ENCODE data around the gene EEFSEC.

Gene EEFSEC

DNA sequence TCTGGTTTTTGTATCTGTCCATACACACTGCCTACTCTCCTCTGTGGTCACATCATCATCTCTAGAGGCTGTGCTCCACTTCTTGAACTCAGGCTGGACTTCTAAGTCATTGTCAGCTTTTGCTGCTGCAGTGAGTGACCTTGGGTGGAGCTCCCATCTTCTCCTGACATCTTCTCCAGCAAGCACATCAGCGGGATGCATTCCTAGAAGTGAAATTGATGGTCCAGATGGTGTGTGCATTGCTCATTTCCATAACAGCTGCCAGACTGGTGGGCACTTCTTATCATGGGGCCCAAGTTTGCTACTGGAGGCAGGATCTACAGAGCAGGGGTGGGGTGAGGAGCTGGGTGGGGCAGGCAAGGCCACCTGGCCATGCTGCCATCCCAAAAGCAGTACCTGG is 203.5 kb downstream of the EEFSEC start:
- DNase-seq, result no peak

DNA sequence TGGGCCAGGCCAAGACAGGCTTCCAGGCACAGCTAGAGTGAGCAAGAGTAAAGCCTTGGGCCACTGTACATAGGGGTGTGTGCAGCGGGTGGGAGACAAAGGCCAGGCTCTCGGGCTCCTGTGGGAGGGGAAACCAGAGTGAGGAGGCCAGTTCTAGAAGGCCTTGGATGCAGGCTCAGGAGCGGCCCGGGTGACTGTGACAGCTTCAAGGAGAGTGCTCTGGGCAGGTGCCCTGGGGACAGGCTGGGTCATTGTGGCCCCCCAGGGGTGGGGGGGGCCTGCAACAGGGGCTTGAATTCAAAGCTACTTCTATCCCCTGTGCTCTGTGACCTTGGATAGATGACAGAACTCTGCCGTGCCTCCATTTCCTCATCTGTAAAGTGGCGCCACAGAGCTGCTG is 204.3 kb downstream of the EEFSEC start:
- no peak for DNase-seq

DNA sequence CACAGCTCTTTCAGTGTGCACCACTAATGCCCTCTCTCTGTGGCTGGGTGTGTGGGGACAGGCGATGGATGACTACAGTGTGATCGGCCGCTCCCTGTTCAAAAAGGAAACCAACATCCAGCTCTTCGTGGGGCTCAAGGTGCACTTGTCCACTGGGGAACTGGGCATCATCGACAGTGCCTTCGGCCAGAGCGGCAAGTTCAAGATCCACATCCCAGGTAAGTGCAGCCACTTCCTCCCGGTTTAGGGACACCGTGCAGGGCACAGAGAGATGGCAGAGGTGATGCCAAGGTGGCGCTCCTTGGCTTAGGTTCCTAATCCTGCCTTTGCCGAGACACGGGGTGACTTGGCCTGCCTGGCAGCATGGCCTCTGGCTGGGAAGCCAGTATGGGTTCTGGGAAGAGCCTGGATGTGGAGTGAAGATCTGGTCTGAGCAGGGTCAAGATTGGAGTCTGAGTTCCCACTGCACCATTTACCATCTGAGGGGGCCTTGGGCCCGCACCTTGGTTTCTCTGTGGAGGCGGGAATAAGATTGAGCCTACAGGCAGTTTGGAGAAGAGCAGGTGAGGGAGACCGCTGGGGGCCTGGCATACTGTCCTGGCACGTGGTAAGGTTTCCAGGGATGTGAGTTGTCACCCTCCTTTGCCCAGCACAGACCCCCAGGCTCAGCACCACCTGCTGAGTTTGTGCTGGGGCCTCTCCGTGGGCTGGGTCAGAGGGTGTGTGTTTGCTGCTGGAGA is 205.0 kb downstream of the EEFSEC start:
- DNase-seq, result no peak

DNA sequence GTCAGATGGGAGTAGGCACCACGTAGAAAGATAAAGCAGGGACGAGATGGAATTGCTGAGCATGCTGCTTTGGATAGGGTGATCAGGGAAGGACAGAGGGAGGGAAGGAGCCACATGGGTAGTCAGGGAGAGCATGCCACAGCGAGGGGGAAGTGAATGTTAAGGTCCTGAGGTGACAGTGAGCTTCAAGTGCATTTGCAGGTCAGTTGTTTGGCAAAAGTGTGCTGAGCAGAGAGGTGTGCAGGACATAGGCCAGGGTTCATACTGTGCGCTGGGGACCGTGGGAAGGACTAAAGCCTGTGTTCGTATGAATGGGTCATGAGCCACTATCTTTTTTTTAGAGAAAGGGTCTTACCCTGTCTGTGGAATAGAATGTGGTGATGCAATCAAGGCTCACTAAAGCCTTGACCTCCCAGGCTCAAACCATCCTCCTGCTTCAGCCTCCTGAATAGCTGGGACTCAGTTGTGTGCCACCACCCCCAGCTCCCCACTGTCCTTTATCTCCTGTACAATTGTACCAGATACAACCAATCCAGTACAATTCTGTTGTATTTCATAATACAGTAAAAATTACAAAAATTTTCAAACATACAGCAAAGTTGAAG is 205.9 kb downstream of the EEFSEC start:
- no peak for DNase-seq

DNA sequence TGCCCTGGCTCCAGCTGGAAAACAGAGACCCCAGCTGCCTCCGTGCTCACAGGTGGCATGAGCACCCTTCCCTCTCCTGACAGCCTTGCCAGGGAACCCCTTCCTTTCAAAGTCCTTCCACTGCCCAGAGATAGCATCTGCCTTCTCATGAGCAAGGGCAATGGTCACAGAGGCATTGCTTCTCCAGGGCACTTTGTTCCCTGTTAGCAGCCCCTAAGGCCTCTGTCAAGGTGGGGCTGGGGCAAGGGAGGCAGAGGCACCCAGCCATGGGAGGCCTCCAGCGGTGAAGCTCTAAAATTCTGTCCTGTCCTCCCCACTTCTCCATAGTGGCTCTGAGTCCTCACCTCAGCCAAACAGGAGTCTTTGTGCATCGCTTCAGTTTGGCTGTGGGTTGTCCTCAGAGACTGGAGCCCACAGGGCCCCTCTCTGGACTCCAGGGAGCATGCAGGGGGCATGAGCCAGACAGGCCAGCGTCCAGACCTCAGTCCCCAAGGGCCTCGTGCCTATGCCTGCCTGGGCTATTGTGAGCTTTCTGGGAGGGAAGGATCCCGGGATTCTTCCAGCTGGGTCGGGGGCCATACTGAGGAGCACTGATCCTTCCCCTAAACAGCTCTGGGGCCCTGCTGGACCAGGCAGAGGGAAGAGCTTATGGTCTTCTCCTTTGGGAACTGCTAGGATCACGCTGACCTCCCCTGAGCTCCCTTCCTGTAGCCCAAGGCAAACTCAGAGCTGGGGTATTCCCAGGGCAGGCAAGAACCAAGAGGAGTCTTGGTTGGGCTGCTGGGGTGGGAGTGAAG is 206.8 kb downstream of the EEFSEC start:
- DNase-seq, result no peak

DNA sequence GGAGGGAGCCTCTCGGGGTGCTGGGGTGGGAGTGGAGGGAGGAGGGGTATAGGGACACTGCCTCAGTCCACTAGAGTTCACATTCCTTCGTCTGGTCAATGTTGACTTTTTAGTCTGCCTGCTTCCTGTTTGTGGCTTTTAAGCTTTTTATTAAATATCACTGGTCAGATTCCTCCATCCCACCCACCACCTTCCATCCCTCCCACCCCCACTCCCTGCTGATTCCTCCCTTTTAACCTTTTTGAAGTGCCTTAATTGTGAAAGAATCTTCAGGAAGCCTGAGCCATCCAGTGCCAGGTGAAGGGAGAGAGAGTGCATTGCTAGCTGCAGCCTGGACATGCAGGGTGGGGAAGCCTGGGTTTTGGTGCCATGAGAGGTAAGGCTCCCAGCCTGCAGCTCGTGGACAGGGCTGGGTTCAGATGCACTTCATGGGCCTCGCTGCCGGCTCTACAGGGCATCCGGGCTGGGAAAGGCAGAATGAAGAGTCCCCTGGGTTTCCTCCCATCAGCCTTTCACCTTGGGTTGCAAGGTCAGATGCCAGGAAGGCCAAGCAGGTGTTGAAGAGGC is 207.5 kb downstream of the EEFSEC start:
- DNase-seq, result no peak

DNA sequence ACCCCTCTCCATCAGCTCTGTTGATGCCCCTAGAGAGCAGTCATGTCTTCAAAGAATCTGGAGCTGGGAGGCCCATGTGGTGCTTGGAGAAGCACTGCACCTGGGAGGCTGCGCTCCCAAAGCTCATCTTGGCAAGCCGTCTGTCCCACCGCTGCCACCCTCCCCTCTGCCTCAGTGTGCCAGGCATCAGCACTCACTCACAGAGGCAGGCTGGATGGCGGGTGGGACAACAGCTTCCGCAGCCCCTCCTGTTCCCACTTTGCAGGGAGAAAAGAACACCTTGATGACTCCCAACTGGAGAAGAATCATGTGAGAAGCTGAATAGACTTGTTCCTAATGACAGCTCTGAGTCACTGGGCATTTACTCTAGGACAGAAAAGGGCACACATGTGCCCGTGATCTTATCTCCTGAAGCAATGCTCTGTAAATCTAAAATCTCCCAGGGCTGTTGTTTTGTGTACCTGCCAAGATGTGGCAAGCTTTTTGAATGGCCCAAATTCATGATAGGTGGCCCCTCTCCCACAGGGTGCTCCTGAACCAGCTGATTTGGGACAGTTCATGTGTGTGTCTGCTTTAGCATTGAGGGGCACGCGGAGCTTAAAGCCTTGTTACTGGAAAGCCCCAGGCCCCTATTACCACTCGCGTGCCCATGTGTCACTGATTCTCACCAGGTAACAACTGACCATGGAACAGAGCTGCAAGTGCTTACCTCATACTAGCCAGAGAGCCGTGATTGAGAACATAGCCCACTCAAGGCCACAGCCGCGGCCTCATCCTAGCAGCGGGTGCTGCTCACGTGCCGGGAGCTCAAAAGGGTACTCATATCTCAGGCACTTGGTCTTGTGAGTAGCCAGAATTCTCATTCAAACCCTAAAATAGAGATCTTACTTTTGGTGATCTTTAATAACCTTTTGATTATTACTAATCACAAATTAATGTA is 209.0 kb downstream of the EEFSEC start:
- DNase-seq, result no peak

DNA sequence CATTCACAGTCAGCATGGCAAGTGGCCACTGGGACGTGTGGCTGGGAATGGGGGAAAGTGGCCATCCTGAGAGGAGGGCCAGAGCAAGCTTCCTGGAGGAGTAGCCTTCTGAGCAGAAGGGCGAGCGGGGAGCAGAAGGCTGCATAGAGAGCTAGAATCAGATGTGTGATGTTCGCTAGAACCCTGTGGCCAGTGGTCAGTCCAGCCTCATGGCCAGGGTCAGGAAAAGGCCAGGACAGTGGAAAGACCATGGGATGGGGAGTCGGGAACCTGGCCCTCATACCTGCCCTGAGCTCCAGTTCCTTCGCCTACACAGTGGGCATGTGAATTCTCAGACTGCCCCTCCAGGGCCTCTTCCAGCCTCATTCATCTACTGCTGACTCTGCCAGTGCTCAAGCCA is 211.0 kb downstream of the EEFSEC start:
- no peak for DNase-seq

DNA sequence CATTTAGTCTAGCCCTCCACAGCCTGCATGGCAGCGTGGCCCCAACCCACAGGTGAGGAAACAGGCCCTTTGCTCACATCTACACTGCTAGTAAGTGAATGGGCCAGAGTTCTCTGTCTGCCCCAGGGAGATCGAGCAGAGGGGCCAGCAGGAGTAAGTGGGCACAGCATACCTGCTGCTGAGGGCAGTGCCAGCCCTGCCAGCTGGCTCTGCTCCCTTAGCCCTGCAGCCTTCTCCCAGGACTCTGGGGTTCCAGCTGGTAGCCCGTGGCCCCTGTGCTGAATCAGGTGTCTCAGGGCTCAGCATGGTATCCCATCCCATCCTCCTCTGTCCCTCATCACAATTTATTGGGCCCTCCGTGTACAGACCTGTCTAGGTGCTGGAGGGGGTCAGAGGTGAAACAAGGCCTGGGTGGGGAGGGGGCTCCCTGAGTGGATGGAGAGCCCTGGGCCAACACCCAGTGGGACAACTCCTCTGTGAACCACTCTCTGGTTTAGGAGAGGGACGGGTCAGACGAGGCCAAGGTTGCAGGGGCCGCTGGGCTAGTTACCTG is 211.6 kb downstream of the EEFSEC start:
- DNase-seq, result no peak

DNA sequence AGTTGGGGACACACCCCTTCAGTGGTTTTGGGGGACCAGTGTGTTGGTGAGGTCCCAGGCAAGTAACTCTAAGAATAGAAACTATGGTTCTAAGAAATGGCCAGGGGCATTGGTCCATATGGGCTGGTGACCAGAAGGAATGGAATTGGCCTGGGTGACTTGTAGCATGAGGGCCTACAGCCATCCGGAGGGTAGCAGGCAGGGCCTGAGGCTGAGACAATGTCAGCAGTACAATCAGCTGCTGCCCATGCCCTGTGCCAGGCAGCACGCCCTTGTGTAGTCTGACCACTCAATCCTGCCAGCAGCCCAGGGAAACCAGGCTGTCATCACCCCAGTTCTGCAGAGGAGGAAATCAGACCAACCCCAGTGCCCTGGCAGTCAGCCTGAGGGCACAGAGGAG is 212.9 kb downstream of the EEFSEC start:
- no peak for DNase-seq

DNA sequence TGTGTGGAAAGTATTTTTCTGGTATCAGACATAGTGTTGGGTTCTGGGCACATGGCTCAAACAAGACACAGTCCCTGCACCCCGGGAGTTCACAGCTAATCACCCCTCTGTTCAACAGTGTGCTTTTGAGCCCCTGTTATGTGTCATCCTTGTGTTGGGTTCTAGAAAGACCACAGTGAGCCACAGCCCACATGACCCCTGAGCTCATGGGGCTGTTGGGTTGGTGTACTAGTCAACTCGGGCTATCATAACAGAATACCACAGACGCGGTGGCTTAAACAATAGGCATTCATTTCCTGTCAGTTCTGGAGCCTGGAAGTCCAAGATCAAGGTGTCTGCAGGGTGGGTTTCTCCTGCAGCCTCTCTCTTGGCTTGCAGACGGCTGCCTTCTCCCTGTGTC is 213.4 kb downstream of the EEFSEC start:
- DNase-seq, result no peak

DNA sequence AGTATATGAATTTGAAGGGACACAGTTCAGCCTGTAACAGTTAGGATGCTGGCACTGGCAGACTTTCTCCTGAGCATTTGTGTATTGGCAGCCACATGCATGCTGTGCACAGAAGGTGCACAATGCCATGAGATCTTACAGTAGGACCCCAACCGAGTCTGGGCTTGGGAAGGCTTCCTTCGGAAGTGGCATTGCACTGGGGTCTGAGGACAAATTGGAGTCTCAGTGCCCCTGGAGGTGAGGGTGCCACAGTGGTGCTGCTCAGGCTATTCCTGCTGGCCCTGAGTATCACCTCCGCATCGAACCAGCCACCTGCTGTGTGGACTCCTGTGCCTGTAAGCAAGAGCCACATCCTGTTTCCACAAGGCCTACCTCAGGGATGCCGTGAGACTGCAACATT is 213.9 kb downstream of the EEFSEC start:
- no peak for DNase-seq

DNA sequence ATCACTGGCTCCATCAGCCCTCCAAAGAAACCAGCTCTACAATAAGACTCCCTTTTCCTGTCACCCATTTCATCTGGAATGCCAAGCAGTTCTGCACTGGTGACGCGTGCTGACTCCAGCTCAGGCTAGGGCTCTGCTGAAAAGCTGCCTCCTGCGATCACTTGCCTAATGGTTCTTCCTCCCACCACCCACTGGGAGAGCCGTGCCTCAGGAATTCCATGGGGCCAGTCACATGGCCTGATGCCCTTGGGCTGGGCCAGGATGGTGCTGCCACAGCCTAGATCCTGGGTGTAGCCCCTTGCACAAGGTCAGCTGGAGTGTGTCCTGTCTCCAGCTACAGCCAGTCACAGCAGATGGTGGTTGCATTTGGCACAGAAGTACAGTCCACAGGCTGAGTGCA is 214.5 kb downstream of the EEFSEC start:
- no peak for DNase-seq

DNA sequence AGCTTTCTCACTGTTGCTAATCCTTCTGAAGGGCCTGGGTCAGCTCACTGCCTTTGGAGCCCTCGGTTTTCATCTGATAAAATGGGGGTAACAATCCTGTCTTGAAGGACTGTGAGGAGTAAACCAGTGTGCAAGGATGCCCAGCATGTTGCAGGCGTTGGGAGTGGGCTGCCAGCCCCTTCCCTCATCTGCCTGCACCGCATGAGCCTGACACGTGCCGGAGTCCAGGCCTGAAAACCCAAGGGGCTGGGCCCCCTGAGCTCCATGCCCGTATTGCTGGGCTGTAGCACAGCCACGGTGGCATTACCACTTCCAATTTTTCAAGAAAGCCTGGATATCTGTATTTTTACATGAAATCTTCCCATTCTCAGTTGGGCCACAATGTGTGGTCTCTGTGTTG is 215.3 kb downstream of the EEFSEC start:
- DNase-seq, result no peak

DNA sequence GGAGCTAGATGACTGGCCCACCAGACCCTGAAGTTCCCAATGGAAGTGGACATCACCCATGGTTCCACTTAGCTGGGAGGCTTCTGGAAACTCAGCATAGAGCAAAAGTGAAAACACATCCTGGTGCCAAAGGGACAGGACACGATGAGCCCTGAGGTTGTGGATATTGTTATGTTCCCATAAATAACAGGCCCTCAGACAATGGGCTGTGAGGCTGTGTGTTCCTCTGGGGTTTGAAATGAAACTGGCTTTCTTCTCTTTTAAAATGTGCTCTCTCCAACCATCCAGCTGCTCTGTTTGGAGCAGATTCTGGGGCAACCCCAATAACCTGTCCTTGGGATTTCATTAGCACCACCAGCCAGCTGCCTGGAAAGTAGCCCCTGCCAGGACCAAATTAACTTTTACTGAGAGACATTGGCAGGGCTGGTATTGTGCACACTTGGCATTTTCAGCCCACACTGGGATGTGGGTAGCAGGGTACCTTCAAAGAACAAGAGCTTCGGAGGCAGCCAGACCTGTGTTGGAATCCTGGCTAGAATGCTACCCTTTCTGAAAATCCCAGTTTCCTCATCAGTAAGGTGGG is 215.9 kb downstream of the EEFSEC start:
- DNase-seq, result no peak

DNA sequence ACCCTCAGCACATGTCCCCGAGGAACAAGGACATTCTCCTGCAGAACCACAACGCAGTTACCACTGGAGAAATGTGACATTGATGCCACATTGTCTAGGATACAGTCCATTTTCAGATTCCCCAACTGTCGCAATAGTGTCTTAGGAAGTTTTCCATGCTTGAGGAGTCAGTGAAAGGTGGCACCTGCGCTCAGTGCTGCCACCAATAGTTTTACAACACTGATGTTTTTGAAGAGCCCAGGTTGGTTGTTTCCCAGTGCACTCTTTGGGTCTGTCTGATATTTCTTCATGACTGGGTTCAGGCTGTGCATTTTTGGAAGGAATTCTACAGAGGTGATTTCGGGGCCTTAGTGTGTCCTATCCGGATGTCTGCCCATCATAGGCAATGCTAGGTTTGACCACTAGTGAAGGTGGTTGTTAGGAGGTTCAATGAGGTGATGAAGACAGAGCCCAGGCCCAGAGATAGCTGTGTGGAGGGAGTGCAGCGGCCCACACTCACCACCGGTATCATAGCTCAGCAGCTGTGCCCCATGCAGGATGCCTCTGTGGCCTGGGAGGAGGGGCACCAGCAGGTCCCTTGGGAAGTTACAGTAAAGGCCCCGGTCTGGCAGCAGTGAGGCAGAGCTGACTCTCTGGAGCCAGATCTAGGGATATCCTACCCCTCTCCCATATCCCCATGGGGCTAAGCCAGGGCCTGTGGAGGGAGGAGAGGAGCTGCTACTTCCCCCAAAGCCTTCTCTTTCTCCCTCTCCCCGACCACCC is 216.8 kb downstream of the EEFSEC start:
- DNase-seq, result no peak

DNA sequence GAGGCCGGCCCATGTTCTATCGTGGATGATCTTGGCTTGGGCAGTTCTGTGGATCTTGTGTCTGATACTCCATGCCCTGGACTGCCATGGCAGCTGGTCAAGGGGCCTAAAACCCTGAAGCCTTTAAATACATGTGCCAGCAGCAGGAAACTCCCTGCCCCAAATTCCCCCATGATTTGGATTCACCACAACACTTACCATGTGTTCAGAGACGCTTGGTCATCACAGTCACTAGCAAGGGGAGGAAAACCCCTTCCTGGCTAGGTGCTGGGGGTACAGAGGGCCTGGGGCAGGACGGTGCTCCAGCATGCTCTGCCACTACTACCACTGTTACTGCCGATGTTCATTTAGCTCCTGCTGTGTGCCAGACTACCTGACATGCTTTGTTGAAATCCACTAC is 219.0 kb downstream of the EEFSEC start:
- no peak for DNase-seq

DNA sequence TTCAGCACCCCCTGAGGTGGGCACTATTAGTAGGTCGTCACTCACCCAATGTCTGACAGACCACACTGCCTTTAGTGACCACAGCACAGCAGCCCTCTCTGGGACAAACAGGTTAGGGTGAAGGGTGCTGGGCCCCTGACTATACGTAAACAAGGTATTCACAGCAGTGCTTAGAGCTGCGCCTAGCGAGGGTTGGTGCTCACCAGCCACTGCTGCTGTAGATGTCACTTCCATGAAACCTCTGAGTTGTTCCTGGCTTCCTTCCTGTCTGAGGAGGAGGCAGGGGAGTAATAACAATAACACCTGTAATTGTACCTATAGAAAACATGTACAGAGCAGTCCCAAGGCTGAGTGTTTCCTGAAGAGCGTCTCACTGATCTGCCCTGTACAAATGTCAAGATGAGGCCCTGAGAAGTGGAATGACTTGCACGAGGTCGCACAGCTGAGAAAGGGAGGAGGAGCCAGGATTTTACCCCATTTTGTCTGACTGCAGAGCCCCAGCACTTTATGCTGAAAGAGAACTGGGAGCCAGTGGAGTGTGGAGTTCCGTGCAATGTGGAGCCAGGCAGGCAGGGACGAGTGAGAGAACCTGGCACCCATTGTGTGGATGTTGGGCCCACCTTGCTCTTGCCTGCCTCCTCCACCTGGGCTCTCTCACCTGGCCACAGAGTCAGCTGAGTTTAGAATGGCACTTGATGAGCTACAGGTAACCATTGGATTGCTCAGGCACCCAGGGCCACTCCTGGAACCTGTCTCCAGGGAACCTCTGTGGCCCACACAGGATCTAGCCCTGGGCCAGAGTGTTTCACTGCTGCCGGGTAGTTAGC is 219.6 kb downstream of the EEFSEC start:
- no peak for DNase-seq

DNA sequence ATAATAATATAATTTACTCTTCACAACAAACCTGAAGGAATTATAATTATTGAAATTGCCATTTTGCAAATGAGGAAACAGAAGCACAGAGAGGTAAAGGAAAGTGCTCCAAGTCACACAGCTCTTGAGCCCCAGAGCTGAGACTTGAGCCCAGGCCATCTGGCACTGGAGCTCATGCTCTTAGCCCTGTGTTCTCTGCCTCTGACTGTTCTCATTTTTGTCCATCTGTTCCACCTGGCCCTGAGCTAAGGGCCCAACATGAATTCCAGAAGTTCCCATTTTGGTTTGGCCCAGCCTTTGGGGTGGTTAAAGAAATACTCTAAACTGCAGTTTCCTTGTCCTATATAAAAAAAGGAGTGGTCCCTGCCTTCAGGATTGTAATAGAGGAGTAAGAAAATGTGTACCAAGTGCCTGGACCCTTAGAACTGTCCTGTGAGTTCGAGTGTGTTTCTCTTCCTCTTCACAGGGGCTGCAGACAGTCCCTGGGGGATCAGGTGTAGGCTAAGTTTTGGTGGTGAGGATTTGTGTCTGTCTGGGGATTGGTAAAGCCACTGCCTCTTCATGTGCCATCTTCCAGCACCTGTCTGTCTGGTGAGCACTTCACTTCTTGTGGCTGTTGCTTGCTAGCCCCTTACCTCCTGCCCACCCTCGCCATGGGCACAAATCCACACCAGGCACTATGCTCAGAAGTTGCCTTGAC is 221.6 kb downstream of the EEFSEC start:
- DNase-seq, result no peak

DNA sequence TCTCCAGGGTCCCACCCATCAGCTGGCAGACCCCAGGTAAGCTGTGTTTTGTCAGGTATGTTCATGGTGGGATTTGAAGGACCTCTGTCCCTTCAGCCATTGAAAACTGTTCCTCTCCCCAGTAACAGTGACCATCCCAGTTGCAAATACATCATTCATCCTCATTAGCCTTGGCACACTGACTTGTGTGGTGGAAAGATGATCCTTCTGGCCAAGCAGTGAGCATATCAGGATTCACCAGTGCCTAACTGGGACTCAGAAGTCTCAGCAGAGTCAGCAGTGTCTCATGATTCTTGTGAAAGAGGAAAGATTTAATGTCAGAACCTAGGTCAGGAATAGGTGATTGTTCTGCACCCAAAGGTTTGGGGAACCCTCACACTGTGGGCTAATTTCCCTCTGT is 223.2 kb downstream of the EEFSEC start:
- no peak for DNase-seq

Data from MV-4-11 (cell line).